Activated CD4-positive, CD25-positive, alpha-beta regulatory T cell (primary cell): Measurements from ENCODE around the gene RASSF10.
"Not testable (repeated sequence)": the region's sequence is repeated elsewhere in the genome, so short reads cannot be mapped to it uniquely, and the experiment has no call there.

Source experiments
- DNase-seq, 4 experiments: peaks; one replicate each; lab custom pipeline; 2025; lab: John Stamatoyannopoulos, UW

The RASSF10 gene

DNA sequence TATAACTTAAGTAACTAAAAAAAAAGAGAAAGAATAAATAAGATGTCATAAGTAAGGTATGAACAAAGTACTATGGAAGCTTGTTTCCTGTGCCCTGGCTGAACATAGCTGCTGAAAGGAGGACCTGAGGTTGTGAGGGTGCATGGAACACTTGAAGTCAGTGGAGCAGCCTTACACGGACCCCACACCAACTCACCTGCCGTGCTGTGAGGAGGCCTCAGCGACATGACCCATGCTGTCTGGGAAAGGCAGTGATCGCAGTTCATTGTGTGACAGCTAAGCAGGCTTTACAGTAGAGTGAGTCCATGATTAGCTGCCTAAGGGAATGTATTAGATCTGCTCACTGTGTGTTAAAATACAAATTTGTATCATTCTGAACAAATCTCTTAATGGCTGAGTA, 17.6 kb downstream of the RASSF10 start:
- no peak for DNase-seq

DNA sequence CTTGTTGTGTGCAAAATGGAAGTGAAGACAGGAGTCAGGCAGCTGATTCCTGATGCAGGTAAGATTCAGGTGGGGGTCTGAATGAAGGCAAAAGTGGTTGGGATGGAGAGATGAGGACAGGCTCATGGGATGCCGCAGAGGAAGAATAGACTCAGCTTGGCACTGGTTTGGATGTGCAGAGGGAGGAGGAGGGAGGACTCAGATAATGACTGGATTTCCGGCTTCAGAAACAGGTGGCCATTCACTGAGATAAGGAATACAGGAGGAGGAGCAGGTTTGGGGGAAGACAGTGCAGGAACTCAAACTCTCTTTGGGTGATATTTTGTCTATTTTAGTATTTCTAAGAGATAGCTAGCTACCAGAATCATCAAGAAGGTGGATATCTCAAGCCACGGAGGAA, 19.2 kb downstream of the RASSF10 start:
- DNase-seq: no peak

DNA sequence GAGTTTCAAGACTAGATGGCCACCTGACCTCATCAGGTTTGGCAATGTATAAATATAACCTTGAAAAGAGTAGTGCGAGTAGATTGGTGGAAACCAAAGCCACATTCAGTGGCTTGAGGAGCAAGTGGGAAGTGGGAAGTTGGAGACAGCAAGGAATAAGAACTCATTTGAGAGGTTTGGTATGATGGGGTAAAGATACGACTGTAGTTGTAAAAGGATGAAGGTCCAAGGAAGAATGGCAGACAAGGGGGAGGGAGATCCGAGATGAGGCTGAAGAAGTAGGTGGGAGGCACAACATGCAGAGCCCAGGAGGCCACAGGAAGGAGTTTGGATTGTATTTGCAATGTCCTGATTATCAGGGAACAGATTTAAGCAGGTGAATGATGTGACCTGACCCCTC, 20.8 kb downstream of the RASSF10 start:
- no peak for DNase-seq

DNA sequence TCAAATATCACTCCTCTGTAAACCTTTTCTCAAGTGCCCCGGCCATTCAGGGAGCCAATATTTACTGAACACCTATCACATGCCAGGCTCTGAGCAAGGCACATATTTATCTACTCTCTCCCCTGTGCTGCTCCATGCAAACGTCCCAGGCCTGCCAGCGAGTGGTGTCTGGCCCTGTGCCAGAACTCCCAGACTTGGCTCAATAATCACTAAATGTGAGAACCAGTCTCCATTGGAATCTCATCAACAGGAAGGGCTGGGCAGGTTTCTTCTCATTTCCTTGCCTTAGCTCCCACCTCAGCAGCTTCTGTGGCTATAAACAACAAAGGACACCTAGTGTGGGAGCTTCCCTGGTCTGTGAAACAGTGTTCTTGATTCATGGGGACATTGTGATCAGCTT, 21.7 kb downstream of the RASSF10 start:
- DNase-seq: no peak

DNA sequence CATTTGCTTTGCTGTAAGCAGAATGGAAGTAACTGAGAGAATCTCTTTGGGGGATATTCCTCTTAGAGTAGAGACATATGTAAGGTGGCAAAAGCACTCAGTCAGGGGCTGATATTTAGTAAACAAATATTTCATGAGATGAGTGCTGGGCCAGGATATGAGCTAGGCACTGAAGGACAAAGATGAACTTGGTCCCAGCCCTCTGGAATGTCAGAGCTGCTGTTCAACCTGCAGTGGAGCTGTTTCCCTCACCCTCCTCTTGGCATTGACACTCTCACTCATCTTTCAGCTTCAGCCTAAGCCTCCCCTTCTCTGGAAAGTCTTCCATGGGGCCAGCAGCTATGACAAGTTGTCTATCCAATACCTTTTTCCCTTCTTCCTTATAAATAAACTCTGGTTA, 22.2 kb downstream of the RASSF10 start:
- DNase-seq: no peak

DNA sequence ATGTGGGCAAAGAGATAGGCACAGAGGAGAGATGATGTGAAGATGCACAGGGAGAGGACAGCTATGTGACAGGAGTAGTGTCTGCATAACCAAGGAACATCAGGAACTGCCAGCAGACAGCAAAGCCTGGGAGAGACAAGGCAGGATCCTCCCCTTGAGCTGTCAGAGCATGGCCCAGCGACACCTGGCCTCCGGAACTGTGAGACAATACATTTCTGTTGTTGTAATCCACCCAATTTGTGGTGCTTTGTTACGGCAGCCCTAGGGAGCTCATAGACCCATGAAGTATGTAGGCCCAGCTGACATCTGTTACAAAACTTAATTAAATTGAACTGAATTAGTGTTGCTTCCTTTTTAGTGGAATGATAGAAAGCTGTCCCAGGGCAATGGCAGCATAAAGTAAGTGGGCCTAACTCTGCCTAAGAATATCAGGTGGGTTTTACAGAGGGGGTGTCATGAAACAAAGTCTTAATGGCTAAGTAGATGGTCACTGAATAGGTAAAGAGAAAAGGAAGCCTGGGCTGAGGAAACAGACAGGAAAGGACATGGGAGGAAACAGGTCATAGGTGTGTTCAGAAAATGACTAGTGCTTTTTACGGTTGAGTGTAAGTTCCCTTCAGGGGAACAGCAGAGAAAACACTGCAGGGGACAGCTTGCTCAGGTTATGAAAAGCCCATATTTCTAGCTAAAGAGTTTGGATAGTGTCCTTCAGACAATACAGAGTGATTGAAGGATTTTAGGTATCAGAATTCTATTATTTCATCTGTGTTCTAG, 24.8 kb downstream of the RASSF10 start:
- no peak for DNase-seq

DNA sequence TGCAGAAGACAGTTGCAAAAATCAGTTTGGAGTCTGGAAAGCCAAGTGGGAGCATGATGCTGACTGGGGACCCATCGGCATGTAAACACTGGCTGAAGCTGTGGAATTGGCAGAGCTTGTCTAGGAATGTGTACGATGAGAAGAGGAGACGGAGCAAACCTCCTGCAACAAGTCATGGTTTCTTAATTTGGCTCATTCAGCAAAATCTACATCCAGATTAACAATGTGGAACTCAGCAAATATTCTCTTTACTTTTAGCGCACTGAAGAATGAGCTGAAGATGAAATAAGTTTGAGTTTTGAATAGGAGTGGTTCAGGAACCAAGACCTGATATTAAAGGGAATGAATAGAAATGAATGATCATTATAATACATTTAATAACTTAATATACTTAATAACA, 26.6 kb downstream of the RASSF10 start:
- no peak for DNase-seq

DNA sequence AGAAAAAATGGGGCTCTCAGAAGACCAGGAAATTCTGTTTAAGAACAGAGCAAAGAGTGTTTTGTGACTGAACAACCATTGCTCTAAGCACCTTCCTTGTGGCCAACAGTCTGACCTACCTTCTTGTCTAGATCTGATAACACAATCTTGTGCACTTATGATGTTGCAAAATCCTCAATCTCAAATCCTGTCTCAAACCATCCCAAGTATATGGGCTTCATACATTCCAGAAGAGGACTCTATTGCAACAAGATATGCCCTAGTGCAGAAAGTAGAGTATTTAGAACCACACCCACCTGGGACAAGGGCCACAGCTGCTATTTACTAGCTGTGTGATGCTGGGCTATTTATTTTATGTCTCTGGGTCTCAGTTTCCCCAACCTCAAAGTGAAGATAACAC, 27.1 kb downstream of the RASSF10 start:
- no peak for DNase-seq

DNA sequence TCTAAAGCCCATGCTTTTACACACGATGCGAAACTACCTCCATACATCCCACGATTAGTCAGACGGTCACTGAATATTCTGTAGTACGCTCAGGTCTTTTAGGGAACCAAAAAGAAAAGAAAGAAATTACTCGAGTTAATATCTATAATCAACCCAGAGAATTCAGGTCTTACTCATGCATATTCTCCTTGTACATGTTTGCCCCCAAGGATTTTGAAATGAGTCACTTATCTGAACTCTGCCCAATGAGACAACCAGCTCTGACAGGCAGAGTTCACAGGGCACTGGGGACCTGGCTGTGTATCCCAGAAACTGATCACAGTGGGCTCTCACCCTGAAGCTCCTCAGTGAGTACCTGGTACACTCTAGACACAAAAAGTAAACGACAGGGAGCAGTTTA, 29.2 kb downstream of the RASSF10 start:
- no peak for DNase-seq

DNA sequence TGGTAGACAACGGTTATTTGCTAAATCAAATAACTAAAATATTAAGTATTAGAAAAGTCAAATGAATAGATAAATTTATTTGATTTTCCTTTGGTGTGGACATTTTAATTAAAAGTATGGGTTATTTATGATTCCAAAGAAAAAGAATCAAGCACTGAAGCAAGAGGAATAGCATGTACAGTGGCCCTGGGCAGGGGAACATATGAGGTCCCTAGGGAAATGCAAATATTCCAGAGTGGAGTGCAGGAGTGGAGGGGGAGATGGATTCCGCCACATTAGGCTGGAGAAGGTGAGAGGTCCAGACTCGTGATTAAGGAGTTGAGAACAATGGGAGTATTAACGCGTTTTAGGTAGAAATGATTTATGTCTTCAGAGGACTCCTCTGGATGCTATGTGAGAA, 30.0 kb downstream of the RASSF10 start:
- DNase-seq: no peak

DNA sequence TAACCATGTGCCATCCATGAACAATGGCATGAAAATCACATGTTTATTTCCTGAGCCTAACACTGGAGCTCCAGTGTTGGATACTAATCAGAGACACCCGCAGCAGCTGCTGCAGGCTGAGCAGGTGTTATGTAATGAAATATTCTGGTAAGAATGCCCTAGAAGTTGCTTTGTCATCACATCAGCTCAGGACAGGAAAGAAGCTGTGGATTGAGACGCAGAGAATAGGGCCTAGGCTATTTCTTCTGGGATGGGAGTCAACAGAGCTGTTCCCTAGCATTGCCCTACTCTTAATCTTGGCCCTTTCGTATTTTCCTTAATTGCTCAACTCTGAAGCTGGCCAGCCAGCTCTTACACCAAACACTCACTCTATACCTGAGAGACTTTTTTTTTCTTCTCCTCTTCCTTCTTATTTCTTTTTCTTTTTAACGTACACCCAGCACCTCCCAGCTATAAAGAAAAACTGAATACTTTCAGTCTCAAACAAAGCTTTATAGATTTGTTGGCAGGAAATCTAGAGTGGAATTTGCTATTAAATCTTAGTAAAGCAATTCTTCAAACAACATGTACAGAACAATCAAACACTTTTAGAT, 31.9 kb downstream of the RASSF10 start:
- no peak for DNase-seq

DNA sequence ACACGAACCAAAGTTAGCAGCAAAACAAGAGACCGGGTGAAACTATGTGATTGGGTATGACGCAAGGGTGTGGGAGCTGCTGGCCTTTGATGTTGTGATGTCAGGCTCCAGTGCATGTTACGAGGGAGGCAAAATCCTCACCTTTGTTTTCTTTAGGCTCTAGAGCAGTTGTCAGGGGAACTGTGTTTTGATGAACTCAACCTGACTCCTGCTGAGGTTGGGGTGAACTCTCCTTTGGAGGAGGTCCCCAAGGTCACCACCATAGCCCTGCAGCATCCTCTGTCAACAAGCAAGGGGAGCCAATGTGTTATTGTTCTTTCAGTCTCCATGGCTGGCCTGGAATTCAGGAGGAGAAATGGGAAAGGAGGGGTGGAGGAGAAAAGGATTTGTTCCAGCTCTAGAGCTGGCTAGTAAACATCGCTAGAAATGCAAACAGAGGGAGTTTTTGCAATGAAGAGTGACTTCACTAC, 33.8 kb downstream of the RASSF10 start:
- no peak for DNase-seq

DNA sequence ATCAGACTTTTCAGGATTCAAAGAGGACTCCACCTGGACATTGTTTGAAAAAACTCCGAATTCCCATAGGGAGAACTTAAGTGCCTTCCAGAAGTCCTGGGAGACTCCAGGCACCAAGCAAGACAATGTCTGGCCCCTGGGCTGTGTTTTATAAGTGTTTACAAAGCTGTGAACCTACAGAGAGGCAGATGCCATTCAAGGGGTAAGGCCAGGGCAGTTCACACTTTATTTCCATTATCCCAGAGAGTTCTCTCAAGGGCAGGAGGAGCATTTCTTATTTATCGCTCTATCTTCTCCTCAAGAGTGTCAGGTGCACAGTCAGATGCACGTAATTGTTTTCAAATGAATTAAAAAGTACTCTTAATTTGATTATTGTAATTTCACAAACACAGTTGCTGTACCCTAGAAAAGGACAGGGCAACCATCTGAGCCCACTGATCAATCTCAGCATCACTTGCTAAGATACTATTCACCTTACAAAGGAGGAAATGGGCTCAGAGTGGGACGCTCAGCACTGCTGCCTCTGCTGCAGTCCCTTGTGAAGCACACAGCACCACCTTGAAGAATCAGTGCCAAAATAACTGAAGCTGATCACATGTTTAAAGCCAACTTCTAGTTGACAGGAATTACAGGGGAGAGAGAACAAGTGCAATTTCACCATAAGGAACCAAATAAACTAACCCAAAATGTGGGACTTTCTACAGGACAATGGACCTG, 35.0 kb downstream of the RASSF10 start:
- no peak for DNase-seq

DNA sequence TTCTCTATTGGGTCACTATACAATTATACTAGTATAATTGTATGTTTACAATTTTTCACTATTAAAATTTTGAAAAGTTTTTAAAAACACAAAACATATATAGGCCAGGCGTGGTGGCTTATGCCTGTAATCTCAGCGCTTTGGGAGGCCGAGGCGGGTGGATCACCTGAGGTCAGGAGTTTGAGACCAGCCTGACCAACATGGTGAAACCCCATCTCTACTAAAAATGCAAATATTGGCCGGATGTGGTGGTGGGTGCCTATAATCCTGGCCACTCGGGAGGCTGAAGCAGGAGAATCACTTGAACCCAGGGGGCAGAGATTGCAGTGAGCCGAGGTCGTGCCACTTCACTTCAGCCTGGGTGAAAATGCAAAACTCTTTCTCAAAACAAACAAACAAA, 36.0 kb downstream of the RASSF10 start:
- DNase-seq: not testable (repeated sequence)

DNA sequence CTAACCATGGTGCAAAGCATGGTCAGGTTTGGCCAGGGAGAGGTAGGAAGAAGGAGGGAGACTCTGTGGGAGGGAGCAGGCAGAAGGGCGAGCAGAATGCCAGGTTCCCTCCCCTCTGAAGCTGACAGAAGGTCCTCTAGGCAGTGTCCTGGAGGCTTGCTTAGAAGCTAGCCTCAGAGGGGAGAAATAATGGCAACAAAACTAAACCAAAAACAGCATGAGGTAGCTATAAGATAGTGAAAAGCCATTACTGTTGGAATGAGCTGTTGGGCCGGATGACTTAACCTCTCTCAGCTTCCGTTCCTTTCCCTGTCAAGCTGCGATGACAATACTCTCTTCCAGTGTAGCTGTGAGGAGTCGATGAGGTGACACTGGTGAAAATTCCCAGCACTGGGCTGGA, 36.6 kb downstream of the RASSF10 start:
- no peak for DNase-seq

DNA sequence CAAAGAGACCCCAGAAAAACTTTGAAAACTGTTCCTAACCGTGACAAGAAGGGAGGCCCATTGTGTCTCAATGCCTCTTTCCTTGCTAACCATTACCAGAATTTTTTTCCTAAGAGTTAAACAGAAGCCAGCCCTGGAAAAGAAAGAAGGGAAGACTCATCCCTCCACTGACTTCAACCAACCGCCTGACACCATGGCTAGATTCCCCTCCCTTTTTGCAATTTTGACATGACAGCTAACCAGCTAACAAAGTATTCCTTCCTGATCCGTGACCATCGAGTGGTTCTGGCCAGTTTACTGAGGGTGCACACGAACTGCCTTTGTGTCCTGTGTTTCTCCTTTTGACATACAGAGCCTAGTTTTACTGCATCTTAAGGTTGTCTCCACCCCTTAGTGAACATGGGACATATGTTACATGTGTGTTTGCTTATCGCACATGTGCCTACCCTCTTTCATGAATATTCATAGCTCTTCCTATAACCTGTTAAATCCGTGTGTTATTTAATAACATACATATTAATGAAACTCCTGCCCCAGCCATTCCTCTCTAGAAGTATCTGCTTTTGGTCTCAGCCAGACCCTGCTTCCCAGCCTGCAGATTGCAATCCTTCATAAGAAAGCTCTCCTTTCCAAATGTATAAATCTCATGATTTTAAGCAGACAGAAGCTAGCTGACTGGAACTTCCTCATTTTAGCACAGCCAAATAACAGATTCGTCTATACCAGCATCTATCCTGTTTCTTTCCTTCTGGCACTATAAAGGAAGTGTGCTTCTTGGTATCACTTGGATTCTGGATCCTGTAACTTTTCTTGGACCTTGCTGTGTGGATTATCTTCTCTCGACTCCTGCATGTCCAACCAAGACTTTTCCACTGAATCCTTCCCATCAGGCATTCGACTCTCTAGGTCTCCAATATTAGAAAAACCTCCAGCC, 37.8 kb downstream of the RASSF10 start:
- no peak for DNase-seq

DNA sequence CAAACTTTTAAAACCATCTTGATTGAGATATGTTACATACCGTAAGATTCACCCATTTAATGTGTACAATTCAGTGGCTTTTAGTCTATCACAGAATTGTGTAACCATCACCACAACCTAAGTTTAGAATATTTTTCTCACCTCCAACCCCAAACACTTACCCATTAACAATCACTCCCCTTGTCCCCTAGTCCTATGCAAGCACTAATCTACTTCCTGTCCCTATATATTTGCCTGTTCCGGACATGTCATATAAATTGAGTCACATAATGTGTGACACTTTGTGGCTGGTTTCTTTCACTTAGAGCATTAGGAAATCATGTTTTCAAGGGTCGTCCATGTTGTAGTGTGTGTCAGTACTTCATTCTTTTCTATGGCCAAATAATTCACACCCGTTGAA, 38.8 kb downstream of the RASSF10 start:
- DNase-seq: no peak

DNA sequence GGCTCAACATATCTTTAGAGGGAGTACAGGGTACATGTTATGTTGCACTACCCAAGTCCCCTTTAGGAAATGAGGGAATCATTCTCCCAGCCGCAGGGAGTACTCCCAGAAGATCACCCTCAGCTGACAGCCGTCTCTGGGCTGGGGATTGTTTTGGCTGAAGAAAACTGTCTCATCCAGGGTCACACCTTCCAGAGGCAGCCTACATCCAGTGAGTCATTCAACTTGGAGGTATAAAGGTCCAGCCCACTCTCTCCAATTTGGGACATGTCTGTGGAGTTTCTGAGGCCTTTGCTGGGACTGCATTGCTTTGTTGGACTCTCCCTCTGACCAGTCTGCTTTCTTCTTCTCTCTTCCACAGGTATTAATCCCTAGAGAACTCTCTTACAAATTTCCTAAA, 42.1 kb downstream of the RASSF10 start:
- DNase-seq: no peak

DNA sequence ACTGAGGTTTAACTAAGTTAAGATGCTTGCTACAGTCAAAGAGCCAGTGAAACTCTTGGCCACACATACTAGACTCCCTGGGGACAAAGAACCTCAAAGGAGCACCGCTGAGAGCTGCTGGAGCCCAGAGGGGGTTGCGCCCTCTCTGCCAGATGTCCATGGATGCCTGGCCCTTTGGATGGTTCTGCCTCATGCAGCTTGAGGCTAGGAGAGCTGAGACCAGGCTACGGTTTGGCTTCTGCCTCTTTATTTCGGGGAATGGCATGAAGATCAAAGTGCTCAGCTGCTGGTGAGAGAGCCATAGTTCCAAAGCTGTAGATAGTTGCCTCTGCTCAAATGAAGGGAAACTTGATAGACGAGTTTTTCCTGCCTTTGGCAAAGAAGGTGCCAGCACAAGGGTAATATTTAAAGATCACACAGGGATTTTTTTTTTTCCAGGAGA, 43.0 kb downstream of the RASSF10 start:
- DNase-seq: no peak

DNA sequence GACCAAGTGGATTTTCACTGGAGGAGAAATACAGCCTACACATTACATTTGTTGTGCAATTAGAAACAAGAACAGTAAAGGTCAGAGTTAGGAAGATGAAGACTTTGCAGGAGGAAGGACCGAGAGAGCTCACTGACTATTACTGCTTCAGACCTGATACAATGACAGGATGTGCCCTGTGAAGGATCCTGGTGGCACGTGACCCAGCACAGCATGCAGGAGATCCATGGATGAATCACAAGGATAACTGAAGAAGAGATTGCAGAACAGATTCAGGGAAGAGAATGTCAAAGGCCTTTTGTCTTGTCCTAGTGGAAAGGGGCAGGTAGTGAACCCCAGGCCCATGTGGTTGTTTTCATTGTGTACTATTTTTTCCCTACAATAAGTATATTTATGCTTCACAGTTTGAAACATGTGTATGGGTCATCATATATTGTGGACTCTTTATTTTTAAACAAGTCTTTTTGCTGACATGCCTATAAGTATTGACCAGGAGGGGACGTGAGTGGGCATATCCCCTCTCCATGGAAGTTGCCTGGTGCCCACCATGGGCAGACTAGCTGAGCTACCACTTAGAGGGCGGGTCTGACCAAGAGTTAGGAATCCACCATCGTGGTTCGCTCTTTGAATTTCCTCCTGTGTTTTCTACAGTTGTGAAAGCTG, 44.3 kb downstream of the RASSF10 start:
- DNase-seq: no peak

DNA sequence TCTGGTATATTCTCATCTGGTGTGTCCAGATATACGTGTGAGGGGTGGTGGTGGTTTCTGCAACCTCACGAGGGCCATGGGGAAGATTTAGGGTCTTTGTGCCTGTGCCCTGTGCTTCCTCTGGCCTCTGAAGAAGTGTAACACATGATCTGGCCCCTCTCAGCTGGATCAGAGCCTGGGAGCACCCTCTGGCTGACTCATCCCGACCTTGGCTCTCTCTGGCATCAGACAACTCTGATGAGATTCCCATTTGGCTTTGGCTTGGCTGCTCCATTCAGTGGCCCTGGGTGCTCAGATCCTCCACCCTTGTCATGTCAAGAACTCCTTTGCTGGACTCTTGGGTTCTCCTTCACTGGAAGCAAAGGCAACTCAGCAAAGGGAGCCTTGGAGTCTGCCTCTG, 45.2 kb downstream of the RASSF10 start:
- DNase-seq: no peak

DNA sequence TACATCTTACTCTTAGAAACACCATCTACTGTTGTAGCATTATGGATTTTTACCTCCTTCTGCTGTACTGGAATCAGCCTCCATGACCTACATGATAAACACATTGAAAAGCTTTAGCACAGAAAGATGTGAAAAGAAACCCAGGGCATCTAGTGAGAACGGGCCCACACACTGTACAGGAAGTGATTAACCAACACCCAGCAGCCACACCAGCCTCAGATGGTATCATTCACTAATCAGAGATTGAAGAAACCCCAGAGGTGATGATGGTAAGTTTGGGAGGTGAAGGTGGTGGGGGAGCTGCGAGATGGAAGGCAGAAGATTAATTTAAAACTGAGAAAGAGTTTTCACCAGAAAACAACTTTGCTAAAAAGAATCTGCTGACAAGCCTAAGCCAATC, 46.1 kb downstream of the RASSF10 start:
- no peak for DNase-seq
